CD4-positive, alpha-beta T cell (primary cell): Measurements from ENCODE around the gene TDRD10. TPM values are rescaled to one million over a fixed set of nuclear protein-coding genes. Genes with fewer than 3 reads are reported as not detected.
A peak's percentile ranks its signal among the peaks of the same experiment; 100 is the strongest.

Experiments
- ATAC-seq: fragments of 200-7000 bp; cut with Tn5 transposase; one replicate; pipeline ENCODE4 v1.10.0; 2022; ENCODE audit warnings: mild to moderate bottlenecking; ENCODE audit not compliant: poor library complexity
- CTCF ChIA-PET: fragments of 350-600 bp; sonication (Branson Sonifier 250); formaldehyde crosslinking; loops from one replicate; lab custom pipeline; 2021; ENCODE audit warnings: antibody characterized with exemption, inconsistent platforms; lab: Charles Lee
- POLR2A ChIA-PET: fragments of 350-600 bp; sonication (Branson Sonifier 250); formaldehyde crosslinking; loops from one replicate; lab custom pipeline; 2021; ENCODE audit warnings: antibody characterized with exemption, inconsistent platforms; lab: Charles Lee
- DNase-seq, 14 experiments: peaks; one replicate each; pipeline ENCODE4 v3.0.0-alpha.2; 2013 to 2020; ENCODE audit warnings: mixed read lengths in 2 of 14
- H3K27ac ChIP-seq, 2 donors: one replicate each; pipeline versions ENCODE4 v1.5.1 to v1.7.0; 2013; ENCODE audit warnings: low read length in 2 of 2, low read depth in 1 of 2, mild to moderate bottlenecking in 1 of 2
- H3K27me3 ChIP-seq, 2 experiments: 1 replicate in 1 of 2; 2 replicates in 1 of 2; pipeline versions ENCODE4 v1.6.1 to v1.7.0; 2013; ENCODE audit warnings: low read length in 2 of 2, control low read depth in 1 of 2, mild to moderate bottlenecking in 1 of 2, moderate library complexity in 1 of 2; ENCODE audit not compliant: insufficient read depth in 2 of 2, control insufficient read depth in 1 of 2
- H3K36me3 ChIP-seq: one replicate; pipeline ENCODE4 v1.6.1; 2013; ENCODE audit warnings: low read length, control low read depth; ENCODE audit not compliant: insufficient read depth
- H3K4me1 ChIP-seq: one replicate; pipeline ENCODE4 v1.6.1; 2013; ENCODE audit warnings: low read length, control low read depth; ENCODE audit not compliant: insufficient read depth
- H3K4me3 ChIP-seq: one replicate; pipeline ENCODE4 v1.5.1; 2013; ENCODE audit warnings: mild to moderate bottlenecking, low read length, moderate library complexity
- H3K9me3 ChIP-seq, 2 experiments: 1 replicate in 1 of 2; 2 replicates in 1 of 2; pipeline versions ENCODE4 v1.6.1 to v1.7.0; 2013; ENCODE audit warnings: low read length in 2 of 2, mild to moderate bottlenecking in 2 of 2, control low read depth in 1 of 2, moderate library complexity in 1 of 2; ENCODE audit not compliant: control insufficient read depth in 1 of 2, insufficient read depth in 1 of 2
- H3K27ac Mint-ChIP-seq: one replicate; pipeline ENCODE4 v1.8.0; 2020; ENCODE audit warnings: mixed read lengths
- H3K27me3 Mint-ChIP-seq: one replicate; pipeline ENCODE4 v1.8.0; 2021; ENCODE audit warnings: mixed read lengths
- H3K36me3 Mint-ChIP-seq: one replicate; pipeline ENCODE4 v1.8.0; 2021; ENCODE audit warnings: low read depth, mixed read lengths
- H3K4me1 Mint-ChIP-seq: one replicate; pipeline ENCODE4 v1.8.0; 2021; ENCODE audit warnings: low read depth, mixed read lengths
- H3K4me3 Mint-ChIP-seq: one replicate; pipeline ENCODE4 v1.8.0; 2020; ENCODE audit warnings: mild to moderate bottlenecking, mixed read lengths
- H3K9me3 Mint-ChIP-seq: one replicate; pipeline ENCODE4 v1.8.0; 2020; ENCODE audit warnings: mixed read lengths
- CTCF ChIP-seq: fragments of 200-600 bp; IDR thresholded peaks from one replicate; pipeline ENCODE4 v1.8.0; 2022; ENCODE audit warnings: antibody characterized with exemption, mild to moderate bottlenecking
- intact Hi-C, 2 experiments: fragments of 100-400 bp; cut with DNase I in 1 of 2; cut with micrococcal nuclease in 1 of 2; formaldehyde crosslinking; loops; one replicate each; pipeline versions ENCODE4 v1.15.1 to v1.9.0; 2023 to 2025; cut with DNase I, micrococcal nuclease
- total RNA-seq, 174 experiments: library from RNA in 2 of 174; stranded (reverse) in 2 of 174; gene quantifications; one replicate each; pipeline ENCODE4 v1.2.3 and lab custom pipeline; 2021 to 2026

Gene TDRD10
- total RNA-seq, 2 experiments from 2014 or later: not detected

GRCh38 chr1:154454386-154455120 is 47.5 kb upstream of the TDRD10 start:
- POLR2A ChIA-PET: interaction anchor here (0.7 kb wide), 1 partner anchor 47 kb away, joined by 4 read pairs; no protein-coding TSS in a partner anchor

GRCh38 chr1:154456631-154457030 is 45.4 kb upstream of the TDRD10 start:
- Histone ChIP-seq H3K27me3 (no peaks in the 10 kb centered on the region), H3K4me3 (no peak overlapping the region), H3K9me3 (no peaks in the 10 kb centered on the region), H3K36me3 (peaks cover 61% of the 10 kb centered on the region), H3K27ac (no peak overlapping the region), H3K4me1 (peaks cover 42% of the 10 kb centered on the region)
- POLR2A ChIA-PET: interaction anchor here (0.6 kb wide), 1 partner anchor 185 kb away, joined by 4 read pairs; no protein-coding TSS in a partner anchor
- intact Hi-C loops: no loop called here
- Mint-ChIP-seq H3K27ac (peak overlapping the region; percentile 61), H3K4me1 (peaks cover 48% of the 10 kb centered on the region), H3K36me3 (peaks cover 77% of the 10 kb centered on the region), H3K9me3 (no peaks in the 10 kb centered on the region), H3K27me3 (no peaks in the 10 kb centered on the region), H3K4me3 (no peak overlapping the region)
- DNase-seq (no peak), ATAC-seq (no peak)
- TF ChIP-seq CTCF: no peak
- CTCF ChIA-PET: no interaction called here

More at GRCh38 chr1:154454386-154455120, 47.5 kb upstream of the TDRD10 start:
- Histone ChIP-seq H3K9me3 (no peaks in the 10 kb centered on the region), H3K27me3 (no peaks in the 10 kb centered on the region), H3K27ac (no peak overlapping the region), H3K4me1 (peaks cover 23% of the 10 kb centered on the region), H3K36me3 (peaks cover 79% of the 10 kb centered on the region), H3K4me3 (no peak overlapping the region)
- no peak overlapping the region for H3K4me3 Mint-ChIP-seq
- peaks cover 33% of the 10 kb centered on the region for H3K4me1 Mint-ChIP-seq
- intact Hi-C loops: no loop called here
- ATAC-seq (no peak), DNase-seq (peak in 1 of 14 experiments; percentile 32)
- CTCF ChIA-PET: no interaction called here
- no peaks in the 10 kb centered on the region for H3K9me3 Mint-ChIP-seq
- no peaks in the 10 kb centered on the region for H3K27me3 Mint-ChIP-seq
- peaks cover 82% of the 10 kb centered on the region for H3K36me3 Mint-ChIP-seq
- H3K27ac Mint-ChIP-seq: peak overlapping the region; percentile 76
- no peak for TF ChIP-seq CTCF

- Histone ChIP-seq H3K36me3 (peaks cover 44% of the 10 kb centered on the region), H3K9me3 (no peaks in the 10 kb centered on the region), H3K4me1 (peaks cover 51% of the 10 kb centered on the region), H3K4me3 (no peak overlapping the region), H3K27ac (peak overlapping the region in 1 of 2 donors; percentile 17), H3K27me3 (no peaks in the 10 kb centered on the region)
- POLR2A ChIA-PET: interaction anchor here (1.1 to 1.6 kb wide), 4 partner anchors 9 to 106 kb away, joined by 3 to 7 read pairs (median 5); no protein-coding TSS in a partner anchor
- H3K9me3 Mint-ChIP-seq: no peaks in the 10 kb centered on the region
- H3K4me3 Mint-ChIP-seq: no peak overlapping the region
- peaks cover 63% of the 10 kb centered on the region for H3K36me3 Mint-ChIP-seq
- intact Hi-C loops: no loop called here
- ATAC-seq (no peak), DNase-seq (no peak)
- TF ChIP-seq CTCF: no peak
- H3K4me1 Mint-ChIP-seq: peaks cover 46% of the 10 kb centered on the region
- CTCF ChIA-PET: no interaction called here
- peak overlapping the region; percentile 93 for H3K27ac Mint-ChIP-seq
- H3K27me3 Mint-ChIP-seq: no peaks in the 10 kb centered on the region
These were observed 42.9 kb upstream of the TDRD10 start for GRCh38 chr1:154459080-154459479.
